ENCODE measurements around the gene VPS18. TPM values are rescaled to one million over a fixed set of nuclear protein-coding genes. Genes with fewer than 3 reads are reported as not detected.

Gene VPS18
- total RNA-seq, 1 donor from 2014 or later: 28.9 TPM

DNA sequence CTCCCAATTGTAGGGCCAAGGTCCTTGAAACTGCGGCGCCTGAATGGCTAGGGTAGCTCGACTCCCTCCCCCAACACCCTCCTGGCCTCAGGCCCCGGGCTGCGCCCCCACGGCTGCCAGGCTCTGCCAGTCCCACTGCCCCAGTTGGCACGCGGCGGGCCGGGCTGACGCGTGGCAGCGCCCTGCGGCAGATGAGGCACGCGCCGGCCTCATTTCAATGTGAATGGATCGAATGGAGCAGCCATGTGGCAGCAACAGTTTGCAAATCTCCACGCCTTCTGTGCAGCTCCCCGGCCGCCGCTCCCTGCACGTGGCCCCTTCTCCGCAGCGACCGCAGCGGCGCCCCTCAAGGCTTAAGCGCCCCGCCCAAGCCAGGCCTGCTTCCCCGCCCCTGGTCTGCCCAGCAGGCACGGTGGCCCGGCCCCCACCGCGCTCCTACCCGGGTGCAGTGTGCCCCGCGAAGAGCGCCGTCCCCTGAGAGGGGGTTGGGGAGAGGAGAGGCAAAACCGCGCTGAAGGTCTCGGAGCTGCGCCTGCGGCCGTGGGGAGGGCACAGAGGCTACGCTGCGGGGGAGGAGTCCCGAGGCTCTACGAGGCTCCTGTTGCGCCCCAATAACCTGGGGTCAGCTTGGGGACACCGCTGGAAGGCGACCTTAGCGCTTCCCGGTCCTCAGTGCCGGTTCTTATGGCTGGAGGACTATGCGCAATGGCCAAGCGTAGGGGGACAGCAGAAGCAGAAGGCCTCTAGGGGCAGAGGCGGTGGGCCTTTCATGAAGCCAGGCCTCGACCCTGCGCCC, 31.8 kb downstream of the VPS18 start:
- peak overlapping the region; percentile 37 for H3K4me3 Mint-ChIP-seq (ENCODE audit: low read depth)
- no peak overlapping the region for H3K27ac Mint-ChIP-seq
- H3K27me3 Mint-ChIP-seq: peaks cover 68% of the 10 kb centered on the region
- H3K4me1 Mint-ChIP-seq (ENCODE audit: low read depth): peaks cover 34% of the 10 kb centered on the region
- no peak for DNase-seq (ENCODE audit: low spot score, unreplicated experiment)
- H3K36me3 Mint-ChIP-seq (ENCODE audit: insufficient read depth): no peaks in the 10 kb centered on the region
- TF ChIP-seq CTCF (IDR thresholded peaks at IDR 0.05; ENCODE audit: unreplicated experiment): no peak
- H3K9me3 Mint-ChIP-seq (ENCODE audit: low read depth): no peaks in the 10 kb centered on the region

DNA sequence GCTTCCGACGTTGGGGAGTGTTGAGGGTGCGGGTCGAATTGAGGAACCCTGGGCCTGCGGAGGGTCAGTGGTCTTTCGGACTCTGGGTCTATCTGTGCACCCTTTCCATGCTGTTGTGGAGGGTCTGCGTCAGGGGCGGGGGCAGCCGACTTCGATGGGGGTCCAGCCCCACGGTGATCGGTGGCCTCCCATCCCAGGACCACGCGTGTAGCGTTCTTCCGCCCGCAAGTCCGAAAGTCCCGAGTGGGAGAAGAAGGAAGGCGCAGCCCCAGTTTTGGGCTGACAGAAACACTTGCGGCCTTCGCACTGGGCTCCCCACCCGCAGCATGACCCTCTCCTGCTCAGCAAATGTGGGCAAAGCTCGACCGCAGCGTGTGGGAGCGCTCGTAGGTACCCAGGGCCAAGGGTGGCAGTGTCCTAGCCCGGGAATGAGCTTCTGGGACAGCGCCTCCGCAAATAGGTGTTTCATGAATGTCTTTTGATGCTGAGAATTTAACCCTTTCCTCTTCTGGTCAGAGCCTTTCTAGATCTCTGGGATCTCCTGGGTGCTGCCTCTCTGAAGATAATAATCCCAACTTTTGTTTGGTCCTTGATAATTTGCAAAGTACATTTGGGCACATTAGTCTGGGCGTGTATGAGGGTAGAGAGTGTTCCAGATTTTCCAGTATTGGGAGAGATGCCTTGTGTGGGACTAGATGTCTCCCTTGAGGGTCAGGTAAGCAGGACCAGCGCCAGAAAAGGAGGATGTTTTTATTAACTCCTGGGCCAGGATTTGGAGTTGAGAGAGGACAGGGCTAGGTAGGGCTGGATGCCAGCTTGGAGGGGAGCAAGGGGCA, 32.6 kb downstream of the VPS18 start:
- no peak for TF ChIP-seq CTCF (IDR thresholded peaks at IDR 0.05; ENCODE audit: unreplicated experiment)
- Mint-ChIP-seq H3K4me1 (ENCODE audit: low read depth) (peaks cover 42% of the 10 kb centered on the region), H3K9me3 (ENCODE audit: low read depth) (no peaks in the 10 kb centered on the region), H3K27me3 (peaks cover 69% of the 10 kb centered on the region), H3K27ac (no peak overlapping the region), H3K4me3 (ENCODE audit: low read depth) (peak overlapping the region; percentile 65), H3K36me3 (ENCODE audit: insufficient read depth) (no peaks in the 10 kb centered on the region)
- no peak for DNase-seq (ENCODE audit: low spot score, unreplicated experiment)

- Mint-ChIP-seq H3K27me3 (peaks cover 63% of the 10 kb centered on the region), H3K4me3 (ENCODE audit: low read depth) (peak overlapping the region; percentile 65), H3K4me1 (ENCODE audit: low read depth) (peaks cover 42% of the 10 kb centered on the region)
Observed at GRCh38 chr15:40927495-40927872, 33.2 kb downstream of the VPS18 start.

DNA sequence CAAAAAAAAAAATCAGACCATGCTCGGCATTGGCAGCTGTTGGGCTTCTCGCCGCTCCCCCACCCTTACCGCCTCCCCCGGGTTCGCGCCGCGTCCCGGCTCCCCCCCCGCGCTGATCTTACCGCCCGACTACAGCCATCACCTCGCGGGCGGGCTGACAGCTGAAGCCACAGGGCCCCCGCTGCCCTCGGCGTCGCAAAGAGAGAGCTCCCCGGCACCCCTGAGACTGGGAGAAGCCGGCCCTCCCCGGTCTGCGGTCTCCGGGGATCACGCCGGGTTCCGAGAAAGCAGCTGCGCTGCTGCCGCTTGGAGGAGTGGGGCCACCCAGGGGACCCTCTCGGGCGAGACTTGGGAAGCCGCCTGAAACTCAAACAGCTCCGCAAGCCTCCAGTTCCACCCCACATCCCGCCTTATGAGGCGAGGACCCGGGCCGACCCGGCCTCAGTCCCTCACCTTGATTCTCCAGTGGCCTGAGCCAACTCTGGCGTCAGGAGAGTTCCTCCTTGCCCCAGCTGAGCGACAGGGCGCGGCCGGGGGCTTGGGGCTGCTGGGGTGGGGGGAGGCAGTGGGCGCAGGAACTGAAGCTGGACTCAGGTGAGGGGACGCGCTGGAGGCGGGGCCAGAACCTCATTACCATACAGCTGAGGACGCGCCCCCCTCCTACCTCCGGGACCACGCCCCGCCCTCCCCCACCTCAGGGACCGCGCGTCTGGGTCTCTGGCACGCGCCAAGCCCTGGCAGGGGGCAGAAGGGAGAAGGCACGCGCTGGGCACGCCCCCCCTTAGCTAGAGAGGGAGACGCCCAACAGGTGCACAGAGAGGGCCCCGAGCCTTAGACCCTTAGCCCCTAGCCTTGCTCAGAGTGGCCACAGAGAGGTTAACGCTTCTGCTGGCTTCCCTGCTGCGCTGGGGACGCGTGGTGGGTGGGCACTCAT, 33.9 kb downstream of the VPS18 start:
- H3K27me3 Mint-ChIP-seq: peaks cover 58% of the 10 kb centered on the region
- DNase-seq (ENCODE audit: low spot score, unreplicated experiment): no peak
- H3K36me3 Mint-ChIP-seq (ENCODE audit: insufficient read depth): no peaks in the 10 kb centered on the region
- peaks cover 46% of the 10 kb centered on the region for H3K4me1 Mint-ChIP-seq (ENCODE audit: low read depth)
- H3K4me3 Mint-ChIP-seq (ENCODE audit: low read depth): peak overlapping the region; percentile 72
- H3K9me3 Mint-ChIP-seq (ENCODE audit: low read depth): no peaks in the 10 kb centered on the region
- peak overlapping the region; percentile 51 for H3K27ac Mint-ChIP-seq
- no peak for TF ChIP-seq CTCF (IDR thresholded peaks at IDR 0.05; ENCODE audit: unreplicated experiment)

More at GRCh38 chr15:40927495-40927872, 33.2 kb downstream of the VPS18 start:
- no peaks in the 10 kb centered on the region for H3K9me3 Mint-ChIP-seq (ENCODE audit: low read depth)
- no peak for TF ChIP-seq CTCF (IDR thresholded peaks at IDR 0.05; ENCODE audit: unreplicated experiment)
- H3K27ac Mint-ChIP-seq: no peak overlapping the region
- no peaks in the 10 kb centered on the region for H3K36me3 Mint-ChIP-seq (ENCODE audit: insufficient read depth)
- no peak for DNase-seq (ENCODE audit: low spot score, unreplicated experiment)
